ENCODE data around the gene ZNF584.
"Not testable (repeated sequence)": the region's sequence is repeated elsewhere in the genome, so short reads cannot be mapped to it uniquely, and the experiment has no call there.

ZNF584 gene

GRCh38 chr19:58408152-58409009 lies at the start of gene ZNF584:
Gene ZNF584 (plus strand): TSS chr19:58408649. CDS start chr19:58409148, 499 bp downstream.
- DNase-seq = peak; percentile 79

DNA sequence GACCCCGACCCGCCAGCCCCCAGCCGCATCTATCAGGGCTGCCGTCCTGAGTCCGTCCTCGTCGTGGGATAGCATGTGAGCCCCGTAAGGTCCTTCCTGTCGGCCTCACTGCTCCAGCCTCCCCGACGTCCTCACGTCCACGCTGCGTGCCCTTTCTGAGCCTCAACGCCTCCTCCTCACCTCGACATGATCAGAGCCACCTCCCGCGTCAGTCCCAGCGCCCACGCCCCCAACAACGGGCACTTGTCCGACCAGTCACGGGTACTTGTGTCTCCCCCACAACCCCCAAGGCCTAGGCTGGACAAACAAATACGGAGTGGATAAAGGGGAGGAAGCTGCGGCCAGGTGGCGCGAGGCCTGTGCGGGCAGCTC lies 46.6 kb upstream of the ZNF584 start:
- no peak for DNase-seq

DNA sequence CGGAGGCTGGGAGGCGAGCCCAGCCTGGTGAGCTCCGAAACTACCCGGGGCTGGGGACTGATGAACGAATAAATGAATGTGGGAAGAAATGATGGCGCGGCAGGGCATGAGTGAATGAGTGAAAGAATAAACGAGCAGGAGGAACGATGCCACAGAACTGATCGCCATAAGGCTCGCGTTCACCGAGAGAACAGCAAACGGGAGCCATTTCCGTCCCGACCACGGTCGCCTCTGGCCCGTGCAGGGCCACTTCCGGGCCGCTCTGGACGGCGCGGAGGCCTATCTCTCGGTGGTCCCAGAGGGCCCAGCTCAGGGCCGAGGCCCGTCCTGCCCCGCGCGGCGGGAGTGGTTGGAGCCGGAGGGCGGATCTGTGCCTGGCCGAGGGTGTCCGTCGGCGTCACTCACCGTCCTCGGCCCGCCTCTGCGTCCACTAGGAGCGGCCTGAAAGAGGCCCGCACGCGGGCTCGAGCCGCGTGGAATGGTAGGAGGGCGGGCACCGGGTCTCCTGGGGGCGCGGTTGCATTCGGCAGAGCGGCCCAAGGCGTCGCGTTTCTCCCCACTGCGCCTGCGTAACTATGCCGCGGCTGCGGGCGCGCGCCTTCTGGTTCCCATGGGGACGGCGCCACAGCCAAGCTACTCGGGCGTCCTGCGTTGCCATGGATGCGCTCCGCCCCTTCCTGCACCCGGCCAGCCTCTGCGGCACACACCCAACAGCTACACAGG lies 46.0 kb upstream of the ZNF584 start, which contains the start of gene ZNF497:
ZNF497 (minus strand) TSS at position 480 of the 723 bp plus-strand sequence. CDS start 5,116 bp downstream, outside the sequence.
- DNase-seq = no peak

DNA sequence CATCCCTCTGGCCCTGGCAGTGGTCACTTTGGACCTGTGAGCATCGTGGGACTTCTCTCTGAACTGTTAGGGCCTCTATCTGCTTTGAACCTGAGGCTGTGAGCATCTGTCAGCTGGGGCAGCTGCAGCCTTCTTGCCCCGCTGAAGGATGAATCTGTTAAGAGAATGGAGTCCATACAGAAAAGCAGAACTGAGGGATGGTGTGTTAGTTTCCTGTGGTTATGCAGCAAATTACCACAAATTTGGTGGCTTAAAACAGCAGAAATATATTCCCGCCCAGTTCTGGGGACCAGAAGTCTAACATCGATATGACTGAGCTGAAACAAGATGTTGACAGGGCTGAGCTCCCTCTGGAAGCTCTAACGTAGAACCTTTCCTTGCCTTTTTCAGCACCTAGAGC lies 44.3 kb upstream of the ZNF584 start:
- DNase-seq = no peak

DNA sequence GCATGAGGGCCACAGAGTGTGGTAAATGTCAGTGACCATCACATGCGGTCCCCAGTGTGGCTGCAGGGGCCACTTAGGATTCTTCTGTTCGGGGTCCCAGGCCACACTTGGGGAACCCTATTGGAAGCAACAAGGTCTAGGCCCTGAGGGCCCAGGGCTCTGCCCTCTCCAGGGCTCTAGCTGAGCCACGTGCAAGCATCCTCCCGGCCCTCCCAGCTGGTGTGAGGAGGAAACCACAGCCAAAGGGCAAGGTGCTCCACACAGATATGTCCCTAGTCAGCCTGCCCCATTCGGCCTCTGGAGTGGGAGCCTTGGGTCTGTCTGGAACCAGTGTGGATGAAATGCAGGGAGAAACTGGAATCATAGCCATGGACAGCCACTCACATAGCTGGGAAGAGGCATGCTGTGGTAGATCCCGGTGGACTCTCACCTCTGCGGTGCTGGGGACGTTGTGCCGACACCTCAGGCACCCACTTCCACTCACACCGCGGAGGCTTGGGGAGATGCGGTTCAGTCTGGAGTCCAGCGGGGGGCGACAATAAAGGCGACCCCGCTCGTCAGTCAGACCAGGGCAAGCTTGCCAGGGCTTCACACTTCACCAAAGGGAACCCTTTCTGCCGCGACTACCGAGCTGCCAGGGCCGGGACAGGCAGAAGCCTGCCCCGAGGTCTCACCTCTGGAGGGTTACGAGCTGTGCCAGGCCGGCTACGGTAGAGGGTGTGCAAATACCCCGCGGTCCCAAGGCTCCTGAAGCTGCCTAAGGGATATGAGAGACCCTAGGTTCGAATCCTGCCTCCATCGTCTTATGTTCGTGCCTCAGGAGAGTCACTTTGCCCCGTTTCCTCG lies 41.6 kb upstream of the ZNF584 start:
- DNase-seq = no peak

DNA sequence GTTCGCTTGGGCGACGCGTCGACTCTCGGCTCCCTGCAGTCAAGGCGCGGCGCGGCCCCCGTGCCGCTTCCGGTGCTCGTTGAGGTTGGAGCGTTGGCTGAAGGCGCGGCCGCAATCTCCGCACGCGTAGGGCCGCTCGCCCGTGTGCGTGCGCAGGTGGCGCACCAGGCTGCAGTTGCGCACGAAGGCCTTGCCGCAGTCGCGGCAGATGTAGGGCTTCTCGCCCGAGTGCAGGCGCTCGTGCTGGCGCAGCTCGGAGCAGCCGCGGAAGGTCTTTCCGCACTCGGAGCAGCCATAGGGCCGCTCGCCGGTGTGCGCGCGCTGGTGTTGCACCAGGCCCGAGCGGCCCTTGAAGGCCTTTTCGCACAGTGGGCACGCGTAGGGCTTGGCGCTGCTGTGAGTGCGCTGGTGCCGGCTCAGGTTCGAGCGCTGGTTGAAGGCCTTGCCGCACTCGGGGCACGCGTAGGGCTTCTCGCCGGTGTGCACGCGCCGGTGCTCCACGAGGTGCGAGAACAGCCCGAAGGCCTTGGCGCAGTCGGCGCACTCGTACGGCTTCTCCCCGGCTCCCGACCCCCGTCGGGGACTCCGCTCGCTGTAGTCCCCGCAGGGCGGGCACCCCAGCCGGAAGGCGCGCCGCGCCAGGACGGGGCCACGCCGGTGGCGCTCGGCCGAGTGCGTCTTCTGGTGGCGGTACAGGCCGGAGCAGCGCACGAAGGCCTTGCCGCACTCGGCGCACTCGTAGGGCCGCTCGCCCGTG lies 40.6 kb upstream of the ZNF584 start:
- DNase-seq = no peak

- DNase-seq = no peak
Measured at GRCh38 chr19:58368561-58369360, 39.7 kb upstream of the ZNF584 start.

- DNase-seq = no peak
Measured at GRCh38 chr19:58372311-58373133, 35.9 kb upstream of the ZNF584 start.

DNA sequence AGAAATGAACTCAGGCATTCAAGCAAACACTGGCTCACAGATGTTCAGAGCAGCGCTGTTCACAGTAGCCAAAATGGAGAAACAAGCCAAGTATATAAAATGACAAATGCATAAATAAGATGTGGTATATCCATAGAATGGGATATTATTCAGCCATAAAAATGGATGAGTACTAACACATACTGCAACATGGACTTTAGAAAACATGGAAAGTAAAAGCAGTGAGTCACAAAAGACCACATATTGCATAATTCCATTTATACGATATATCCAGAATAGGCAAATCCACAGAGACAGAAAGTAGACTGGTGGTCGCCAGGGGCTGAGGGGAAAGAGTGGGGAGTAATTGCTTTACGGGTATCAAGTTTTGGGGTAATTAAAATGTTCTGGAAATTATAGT lies 34.2 kb upstream of the ZNF584 start:
- DNase-seq = no peak

GRCh38 chr19:58376724-58377123 lies 31.7 kb upstream of the ZNF584 start:
- not testable (repeated sequence) for DNase-seq

GRCh38 chr19:58379246-58379645 lies 29.2 kb upstream of the ZNF584 start:
- DNase-seq = no peak

GRCh38 chr19:58380037-58380661 lies 28.3 kb upstream of the ZNF584 start:
- no peak for DNase-seq

GRCh38 chr19:58380662-58381459 lies 27.6 kb upstream of the ZNF584 start, which contains the start of gene ZNF837:
Gene ZNF837 (minus strand): TSS chr19:58381030. CDS start chr19:58369332, 11,698 bp downstream.
- peak; percentile 76 for DNase-seq

- DNase-seq = no peak
Measured at GRCh38 chr19:58381460-58382212, 26.8 kb upstream of the ZNF584 start.

DNA sequence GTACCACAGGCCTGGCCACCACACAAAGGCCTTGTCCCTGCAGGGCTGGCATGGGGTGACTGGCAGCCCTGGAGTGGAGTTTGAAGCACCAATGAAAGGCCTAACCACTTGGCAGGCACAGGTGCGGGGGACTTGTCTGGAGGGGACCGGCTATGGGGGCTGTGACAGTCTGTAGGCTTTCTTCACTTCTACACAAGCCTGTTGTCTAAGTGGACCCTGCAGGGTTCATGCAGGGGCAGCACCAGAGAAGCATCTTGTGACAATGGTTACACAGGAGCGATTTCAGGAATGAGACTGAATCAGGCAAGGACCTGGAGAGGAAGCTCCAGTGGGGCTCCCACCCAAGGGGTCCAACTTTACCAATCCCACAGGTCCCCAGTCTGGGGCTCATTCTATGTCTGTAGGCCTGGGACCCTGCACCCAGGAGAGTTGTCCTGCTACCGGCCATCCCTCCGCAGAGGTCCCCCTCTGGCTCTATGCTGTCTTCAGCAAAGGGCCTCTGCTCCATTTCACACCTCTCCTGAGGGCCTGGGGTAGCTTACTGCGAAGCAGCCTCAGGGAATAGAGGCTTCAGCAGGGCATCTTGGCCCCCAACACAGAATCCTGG lies 25.3 kb upstream of the ZNF584 start:
- no peak for DNase-seq

GRCh38 chr19:58385313-58385890 lies 23.0 kb upstream of the ZNF584 start:
- DNase-seq = no peak

- no peak for DNase-seq
Measured at GRCh38 chr19:58385891-58386575, 22.4 kb upstream of the ZNF584 start.
